Stomach (tissue), 4 donors: Measurements from ENCODE around the gene DLG2.

Experiments
- EP300 ChIP-seq: sonication (generic); formaldehyde crosslinking; IDR thresholded peaks from one replicate; pipeline ENCODE4 v1.6.1; 2017; ENCODE audit warnings: antibody characterized with exemption
- POLR2A ChIP-seq, 4 donors: fragments of 450-650 bp; IDR thresholded peaks; one replicate each; pipeline ENCODE4 v1.6.1; 2016; ENCODE audit warnings: antibody characterized with exemption in 4 of 4, control low read depth in 2 of 4, mild to moderate bottlenecking in 1 of 4, moderate library complexity in 1 of 4
- POLR2AphosphoS5 ChIP-seq, 3 donors: sonication (generic); formaldehyde crosslinking; IDR thresholded peaks; one replicate each; pipeline ENCODE4 v1.6.1; 2016; ENCODE audit warnings: antibody characterized with exemption in 3 of 3
- TF ChIP-seq, protein P1 (sequence below), 7 experiments: fragments of 450-650 bp in 4 of 7; fragments of 200-600 bp in 3 of 7; sonication (generic) in 3 of 7; IDR thresholded peaks; one replicate each; pipeline ENCODE4 v1.5.1; 2016 to 2019; ENCODE audit warnings: antibody characterized with exemption in 7 of 7, control low read depth in 2 of 7, mild to moderate bottlenecking in 1 of 7

DNA sequence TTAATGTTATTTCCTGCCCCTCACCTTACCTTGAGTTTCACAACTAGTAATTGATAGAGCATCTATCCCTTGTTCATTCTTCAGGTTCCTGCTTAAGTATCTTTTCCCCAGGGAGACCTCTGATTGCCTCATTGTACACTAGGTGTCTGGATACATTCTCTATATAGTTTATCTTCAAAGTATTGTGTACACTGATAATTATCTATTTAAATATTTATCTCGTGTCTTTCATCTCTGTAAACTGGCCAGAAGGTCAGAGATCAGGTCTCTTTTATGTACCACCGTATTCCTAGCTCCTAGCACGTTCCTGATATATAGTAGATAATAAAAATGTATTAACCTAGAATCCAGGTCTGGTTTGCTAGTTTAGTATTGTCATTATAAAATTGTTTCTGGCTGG is 7.6 kb upstream of the DLG2 start:
- TF ChIP-seq, protein P1, sequence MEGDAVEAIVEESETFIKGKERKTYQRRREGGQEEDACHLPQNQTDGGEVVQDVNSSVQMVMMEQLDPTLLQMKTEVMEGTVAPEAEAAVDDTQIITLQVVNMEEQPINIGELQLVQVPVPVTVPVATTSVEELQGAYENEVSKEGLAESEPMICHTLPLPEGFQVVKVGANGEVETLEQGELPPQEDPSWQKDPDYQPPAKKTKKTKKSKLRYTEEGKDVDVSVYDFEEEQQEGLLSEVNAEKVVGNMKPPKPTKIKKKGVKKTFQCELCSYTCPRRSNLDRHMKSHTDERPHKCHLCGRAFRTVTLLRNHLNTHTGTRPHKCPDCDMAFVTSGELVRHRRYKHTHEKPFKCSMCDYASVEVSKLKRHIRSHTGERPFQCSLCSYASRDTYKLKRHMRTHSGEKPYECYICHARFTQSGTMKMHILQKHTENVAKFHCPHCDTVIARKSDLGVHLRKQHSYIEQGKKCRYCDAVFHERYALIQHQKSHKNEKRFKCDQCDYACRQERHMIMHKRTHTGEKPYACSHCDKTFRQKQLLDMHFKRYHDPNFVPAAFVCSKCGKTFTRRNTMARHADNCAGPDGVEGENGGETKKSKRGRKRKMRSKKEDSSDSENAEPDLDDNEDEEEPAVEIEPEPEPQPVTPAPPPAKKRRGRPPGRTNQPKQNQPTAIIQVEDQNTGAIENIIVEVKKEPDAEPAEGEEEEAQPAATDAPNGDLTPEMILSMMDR (IDR thresholded peaks at IDR 0.05), result no peak
- TF ChIP-seq POLR2A (IDR thresholded peaks at IDR 0.05), result no peak
- no peak for TF ChIP-seq EP300
- TF ChIP-seq POLR2AphosphoS5 (IDR thresholded peaks at IDR 0.05), result no peak
